Measurements from ENCODE around the gene MAGEC1. TPM values are rescaled to one million over a fixed set of nuclear protein-coding genes. Genes with fewer than 3 reads are reported as not detected.

MAGEC1 gene
- total RNA-seq, 6 experiments from 2014 or later: not detected

GRCh38 chrX:141894733-141895132 lies 9.0 kb upstream of the MAGEC1 start:
- H3K9me3 ChIP-seq: no peaks in the 10 kb centered on the region
- no peaks in the 10 kb centered on the region for H3K36me3 ChIP-seq
- DNase-seq: no peak
- no peaks in the 10 kb centered on the region for H3K27me3 ChIP-seq
- no peak for ATAC-seq
- intact Hi-C loops (cut with DNase I): no loop called here
- no peaks in the 10 kb centered on the region for H3K4me1 ChIP-seq
- no peak overlapping the region for H3K4me3 ChIP-seq
- H3K27ac ChIP-seq: no peak overlapping the region
- TF ChIP-seq POLR2A (IDR thresholded peaks at IDR 0.05) (no peak), CTCF (IDR thresholded peaks at IDR 0.05) (no peak)
- 56% methylated on average over 7 of the region's 7 CpGs for WGBS (ENCODE audit: insufficient coverage, low coverage, low lambda C conversion rate, missing lambda C conversion rate)

GRCh38 chrX:141897690-141898089 lies 6.0 kb upstream of the MAGEC1 start:
- 56% methylated on average over 2 of the region's 2 CpGs for WGBS (ENCODE audit: insufficient coverage, low coverage, low lambda C conversion rate, missing lambda C conversion rate)
- H3K27me3 ChIP-seq: no peaks in the 10 kb centered on the region
- DNase-seq: no peak
- no peak overlapping the region for H3K4me3 ChIP-seq
- intact Hi-C loops (cut with DNase I): no loop called here
- no peak overlapping the region for H3K27ac ChIP-seq
- ATAC-seq: no peak
- H3K9me3 ChIP-seq: no peaks in the 10 kb centered on the region
- H3K36me3 ChIP-seq: no peaks in the 10 kb centered on the region
- no peak for TF ChIP-seq POLR2A (IDR thresholded peaks at IDR 0.05)
- TF ChIP-seq CTCF (IDR thresholded peaks at IDR 0.05): no peak
- H3K4me1 ChIP-seq: no peaks in the 10 kb centered on the region

- Histone ChIP-seq H3K36me3 (no peaks in the 10 kb centered on the region), H3K4me1 (no peaks in the 10 kb centered on the region), H3K4me3 (no peak overlapping the region), H3K27me3 (no peaks in the 10 kb centered on the region), H3K9me3 (no peaks in the 10 kb centered on the region), H3K27ac (no peak overlapping the region)
- DNase-seq (no peak), ATAC-seq (no peak)
- intact Hi-C loops (cut with DNase I): no loop called here
- TF ChIP-seq POLR2A (IDR thresholded peaks at IDR 0.05): no peak
- TF ChIP-seq CTCF (IDR thresholded peaks at IDR 0.05): no peak
- whole genome bisulfite sequencing (ENCODE audit: insufficient coverage, low coverage, low lambda C conversion rate, missing lambda C conversion rate): 72% methylated on average over 4 of the region's 4 CpGs
Measured at GRCh38 chrX:141902366-141902765, 1.3 kb upstream of the MAGEC1 start.

- Histone ChIP-seq H3K27ac (no peak overlapping the region), H3K36me3 (no peaks in the 10 kb centered on the region), H3K9me3 (no peaks in the 10 kb centered on the region), H3K4me3 (no peak overlapping the region), H3K4me1 (no peaks in the 10 kb centered on the region), H3K27me3 (no peaks in the 10 kb centered on the region)
- intact Hi-C loops (cut with DNase I): no loop called here
- WGBS (ENCODE audit: insufficient coverage, low coverage, low lambda C conversion rate, missing lambda C conversion rate): 56% methylated on average over 1 of the region's 6 CpGs
- DNase-seq: no peak
- no peak for ATAC-seq
- TF ChIP-seq POLR2A (IDR thresholded peaks at IDR 0.05): no peak
Measured at GRCh38 chrX:141904262-141904661, 568 bp downstream of the MAGEC1 start.

GRCh38 chrX:141917801-141918200 lies 14.1 kb downstream of the MAGEC1 start:
- H3K9me3 ChIP-seq: no peaks in the 10 kb centered on the region
- WGBS (ENCODE audit: insufficient coverage, low coverage, low lambda C conversion rate, missing lambda C conversion rate): 19% methylated on average over 3 of the region's 3 CpGs
- no peak overlapping the region for H3K4me3 ChIP-seq
- no peaks in the 10 kb centered on the region for H3K27me3 ChIP-seq
- no peak overlapping the region for H3K27ac ChIP-seq
- H3K36me3 ChIP-seq: no peaks in the 10 kb centered on the region
- DNase-seq: no peak
- H3K4me1 ChIP-seq: no peaks in the 10 kb centered on the region
- no peak for ATAC-seq
- TF ChIP-seq CTCF (IDR thresholded peaks at IDR 0.05) (no peak), POLR2A (IDR thresholded peaks at IDR 0.05) (no peak)
- intact Hi-C loops (cut with DNase I): no loop called here
